Ascending aorta (tissue), 2 donors: Measurements from ENCODE around the gene B9D2. TPM values are rescaled to one million over a fixed set of nuclear protein-coding genes. Genes with fewer than 3 reads are reported as not detected.
"Not testable (repeated sequence)": the region's sequence is repeated elsewhere in the genome, so short reads cannot be mapped to it uniquely, and the experiment has no call there.

Experiments used
- DNase-seq, 2 donors: peaks; one replicate each; pipeline ENCODE4 v3.0.0-alpha.2; 2019; ENCODE audit warnings: low spot score in 2 of 2
- H3K27ac ChIP-seq, 2 donors: fragments of 200-600 bp; sonication (generic); one replicate each; pipeline ENCODE4 v1.5.1; 2016 to 2017; ENCODE audit warnings: mild to moderate bottlenecking in 1 of 2
- H3K27me3 ChIP-seq: fragments of 200-600 bp; sonication (generic); one replicate; pipeline ENCODE4 v1.5.1; 2017
- H3K36me3 ChIP-seq, 2 donors: fragments of 200-600 bp; sonication (generic); one replicate each; pipeline ENCODE4 v1.5.1; 2016
- H3K4me1 ChIP-seq, 2 donors: fragments of 200-600 bp; sonication (generic); one replicate each; pipeline ENCODE4 v1.5.1; 2016 to 2017; ENCODE audit warnings: mild to moderate bottlenecking in 1 of 2
- H3K4me3 ChIP-seq, 2 donors: fragments of 200-600 bp; sonication (generic); one replicate each; pipeline ENCODE4 v1.5.1; 2016 to 2017; ENCODE audit warnings: mild to moderate bottlenecking in 1 of 2
- H3K9me3 ChIP-seq, 2 donors: fragments of 200-600 bp; sonication (generic); one replicate each; pipeline ENCODE4 v1.5.1; 2016
- intact Hi-C: fragments of 100-400 bp; cut with DNase I; formaldehyde crosslinking; loops from one replicate; pipeline ENCODE4 v1.15.1; 2023
- total RNA-seq: library from RNA; depleted of rRNA; stranded (reverse); fragments of >200 nt; gene quantifications from one replicate; pipeline ENCODE4 v1.1.0, GENCODE V29; 2016
- TF ChIP-seq, protein P1 (sequence below), 3 experiments: fragments of 200-600 bp in 2 of 3; fragments of 450-650 bp in 1 of 3; sonication (generic) in 2 of 3; IDR thresholded peaks; one replicate each; pipeline ENCODE4 v1.5.1; 2016 to 2019; ENCODE audit warnings: antibody characterized with exemption in 3 of 3, mild to moderate bottlenecking in 1 of 3, moderate library complexity in 1 of 3

B9D2 gene
- total RNA-seq, 1 donor from 2014 or later, result 17.5 TPM

DNA sequence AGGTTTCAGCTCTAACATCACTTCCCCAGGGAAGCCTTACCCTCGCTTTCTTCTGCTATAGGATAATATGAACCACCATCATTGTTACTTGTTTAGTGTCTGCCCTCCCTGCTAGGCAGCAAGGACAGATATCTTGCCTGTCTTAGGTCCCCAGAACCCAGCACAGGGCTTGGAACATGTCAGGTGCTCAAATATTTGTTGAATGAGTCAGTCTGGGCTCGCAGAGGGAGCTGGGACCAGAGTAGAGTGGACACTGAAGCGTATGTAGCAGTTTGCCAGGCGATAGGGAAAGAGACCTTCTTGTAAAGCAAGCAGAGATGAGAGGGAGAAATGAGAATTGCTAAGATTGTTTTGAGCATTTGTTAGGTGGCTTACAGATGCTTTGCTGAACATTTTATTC, 45.3 kb upstream of the B9D2 start:
- TF ChIP-seq, protein P1, sequence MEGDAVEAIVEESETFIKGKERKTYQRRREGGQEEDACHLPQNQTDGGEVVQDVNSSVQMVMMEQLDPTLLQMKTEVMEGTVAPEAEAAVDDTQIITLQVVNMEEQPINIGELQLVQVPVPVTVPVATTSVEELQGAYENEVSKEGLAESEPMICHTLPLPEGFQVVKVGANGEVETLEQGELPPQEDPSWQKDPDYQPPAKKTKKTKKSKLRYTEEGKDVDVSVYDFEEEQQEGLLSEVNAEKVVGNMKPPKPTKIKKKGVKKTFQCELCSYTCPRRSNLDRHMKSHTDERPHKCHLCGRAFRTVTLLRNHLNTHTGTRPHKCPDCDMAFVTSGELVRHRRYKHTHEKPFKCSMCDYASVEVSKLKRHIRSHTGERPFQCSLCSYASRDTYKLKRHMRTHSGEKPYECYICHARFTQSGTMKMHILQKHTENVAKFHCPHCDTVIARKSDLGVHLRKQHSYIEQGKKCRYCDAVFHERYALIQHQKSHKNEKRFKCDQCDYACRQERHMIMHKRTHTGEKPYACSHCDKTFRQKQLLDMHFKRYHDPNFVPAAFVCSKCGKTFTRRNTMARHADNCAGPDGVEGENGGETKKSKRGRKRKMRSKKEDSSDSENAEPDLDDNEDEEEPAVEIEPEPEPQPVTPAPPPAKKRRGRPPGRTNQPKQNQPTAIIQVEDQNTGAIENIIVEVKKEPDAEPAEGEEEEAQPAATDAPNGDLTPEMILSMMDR (IDR thresholded peaks at IDR 0.05), result no peak
- Histone ChIP-seq H3K27ac (peak overlapping the region in 1 of 2 donors; percentile 9), H3K9me3 (no peaks in the 10 kb centered on the region), H3K4me3 (no peak overlapping the region), H3K27me3 (no peaks in the 10 kb centered on the region), H3K4me1 (peaks cover 0 to 6% of the 10 kb centered on the region in 2 donors), H3K36me3 (peaks cover 30 to 33% of the 10 kb centered on the region in 2 donors)
- intact Hi-C loops, result no loop called here
- DNase-seq, result no peak

DNA sequence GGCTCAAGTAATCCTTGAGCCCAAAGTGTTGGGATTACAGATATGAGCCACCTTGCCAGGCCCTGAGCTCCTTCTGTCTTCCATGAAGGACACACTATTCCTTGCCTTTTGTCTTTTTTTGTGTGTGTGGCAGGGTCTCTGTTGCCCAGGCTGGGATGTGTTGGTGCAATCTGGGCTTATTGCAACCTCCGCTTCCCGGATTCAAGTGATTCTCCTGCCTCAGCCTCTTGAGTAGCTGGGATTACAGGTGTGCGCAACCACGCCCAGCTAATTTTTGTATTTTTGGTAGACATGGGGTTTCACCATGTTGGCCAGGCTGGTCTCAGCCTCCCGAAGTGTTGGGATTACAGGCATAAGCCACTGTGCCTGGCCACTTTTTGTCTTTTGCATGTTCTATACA, 44.9 kb upstream of the B9D2 start:
- intact Hi-C loops, H3K4me1 ChIP-seq, H3K9me3 ChIP-seq, H3K4me3 ChIP-seq, H3K27me3 ChIP-seq, DNase-seq: not testable (repeated sequence)
- peak overlapping the region in 1 of 2 donors; percentile 9 for H3K27ac ChIP-seq
- H3K36me3 ChIP-seq, result peaks cover 26 to 28% of the 10 kb centered on the region in 2 donors

DNA sequence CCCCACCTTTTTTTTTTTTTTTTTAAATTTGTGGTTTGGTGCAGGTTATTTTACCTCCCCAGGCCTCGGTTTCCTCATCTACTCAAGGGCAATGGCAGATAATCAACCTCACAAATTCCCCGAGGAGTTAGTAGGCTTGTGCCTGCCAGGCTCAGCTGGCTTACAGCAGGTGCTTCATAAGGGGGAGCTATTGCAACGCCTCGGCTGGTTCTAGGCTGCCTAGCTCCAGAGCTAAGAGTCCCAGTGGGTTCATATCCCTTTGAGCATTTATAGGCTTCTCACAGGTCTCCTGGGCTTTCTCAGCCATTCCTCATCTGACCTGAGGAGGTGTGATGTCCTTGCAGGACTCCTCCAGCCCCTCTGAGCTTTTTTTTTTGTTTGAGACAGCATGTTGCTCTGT, 44.3 kb upstream of the B9D2 start:
- no peaks in the 10 kb centered on the region for H3K9me3 ChIP-seq
- intact Hi-C loops, result no loop called here
- TF ChIP-seq, protein P1 (IDR thresholded peaks at IDR 0.05), result no peak
- H3K27me3 ChIP-seq, result no peaks in the 10 kb centered on the region
- no peak overlapping the region for H3K4me3 ChIP-seq
- H3K36me3 ChIP-seq, result peaks cover 20 to 24% of the 10 kb centered on the region in 2 donors
- H3K27ac ChIP-seq, result no peak overlapping the region
- DNase-seq, result no peak
- H3K4me1 ChIP-seq, result peaks cover 0 to 6% of the 10 kb centered on the region in 2 donors

DNA sequence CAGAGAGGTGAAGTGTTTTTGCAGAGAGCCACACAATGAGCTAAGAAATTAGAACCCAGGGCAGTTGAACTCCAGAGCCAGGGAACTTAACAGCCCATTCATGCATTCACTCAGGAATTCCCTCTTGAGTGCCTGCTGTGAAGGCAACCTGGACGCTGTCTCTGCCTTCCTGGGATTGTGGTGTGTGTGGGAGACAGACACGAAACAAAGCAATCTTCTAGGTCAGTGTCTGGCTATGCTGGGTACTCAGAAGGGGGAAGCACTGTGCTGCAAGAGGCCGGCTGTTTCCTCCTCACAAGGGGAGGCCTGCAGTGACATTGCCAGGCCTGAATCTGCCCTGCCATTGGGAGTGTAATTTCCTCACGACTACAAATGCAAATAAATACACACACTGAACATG, 43.3 kb upstream of the B9D2 start:
- intact Hi-C loops, result no loop called here
- Histone ChIP-seq H3K4me1 (peaks cover 0 to 6% of the 10 kb centered on the region in 2 donors), H3K9me3 (no peaks in the 10 kb centered on the region), H3K36me3 (peaks cover 13 to 19% of the 10 kb centered on the region in 2 donors), H3K4me3 (no peak overlapping the region), H3K27me3 (no peaks in the 10 kb centered on the region), H3K27ac (no peak overlapping the region)
- DNase-seq, result no peak
- TF ChIP-seq, protein P1 (IDR thresholded peaks at IDR 0.05), result no peak

DNA sequence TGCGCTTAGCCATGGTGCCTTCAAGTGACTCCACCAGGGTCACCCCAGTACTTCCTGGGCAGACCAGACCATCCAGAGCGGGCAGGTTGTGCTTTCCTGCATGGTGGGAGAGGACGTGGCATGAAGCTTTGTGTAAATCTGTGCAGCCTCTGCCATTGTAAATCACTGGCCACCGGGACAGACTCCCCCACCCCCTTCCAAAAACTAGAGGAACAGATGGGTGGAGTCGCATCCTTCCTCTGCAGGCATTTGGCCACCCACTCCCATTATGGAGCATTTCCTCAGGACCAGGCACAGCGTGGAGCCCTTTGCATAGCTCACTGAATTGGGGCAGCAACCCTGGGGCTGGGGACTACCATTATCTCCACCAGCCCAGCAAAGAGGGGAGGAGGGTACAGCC, 41.8 kb upstream of the B9D2 start:
- no peaks in the 10 kb centered on the region for H3K27me3 ChIP-seq
- intact Hi-C loops, result no loop called here
- no peak overlapping the region for H3K27ac ChIP-seq
- no peak for DNase-seq
- TF ChIP-seq, protein P1 (IDR thresholded peaks at IDR 0.05), result no peak
- H3K9me3 ChIP-seq, result no peaks in the 10 kb centered on the region
- H3K4me3 ChIP-seq, result no peak overlapping the region
- peaks cover 5 to 6% of the 10 kb centered on the region in 2 donors for H3K36me3 ChIP-seq
- H3K4me1 ChIP-seq, result peaks cover 0 to 6% of the 10 kb centered on the region in 2 donors

DNA sequence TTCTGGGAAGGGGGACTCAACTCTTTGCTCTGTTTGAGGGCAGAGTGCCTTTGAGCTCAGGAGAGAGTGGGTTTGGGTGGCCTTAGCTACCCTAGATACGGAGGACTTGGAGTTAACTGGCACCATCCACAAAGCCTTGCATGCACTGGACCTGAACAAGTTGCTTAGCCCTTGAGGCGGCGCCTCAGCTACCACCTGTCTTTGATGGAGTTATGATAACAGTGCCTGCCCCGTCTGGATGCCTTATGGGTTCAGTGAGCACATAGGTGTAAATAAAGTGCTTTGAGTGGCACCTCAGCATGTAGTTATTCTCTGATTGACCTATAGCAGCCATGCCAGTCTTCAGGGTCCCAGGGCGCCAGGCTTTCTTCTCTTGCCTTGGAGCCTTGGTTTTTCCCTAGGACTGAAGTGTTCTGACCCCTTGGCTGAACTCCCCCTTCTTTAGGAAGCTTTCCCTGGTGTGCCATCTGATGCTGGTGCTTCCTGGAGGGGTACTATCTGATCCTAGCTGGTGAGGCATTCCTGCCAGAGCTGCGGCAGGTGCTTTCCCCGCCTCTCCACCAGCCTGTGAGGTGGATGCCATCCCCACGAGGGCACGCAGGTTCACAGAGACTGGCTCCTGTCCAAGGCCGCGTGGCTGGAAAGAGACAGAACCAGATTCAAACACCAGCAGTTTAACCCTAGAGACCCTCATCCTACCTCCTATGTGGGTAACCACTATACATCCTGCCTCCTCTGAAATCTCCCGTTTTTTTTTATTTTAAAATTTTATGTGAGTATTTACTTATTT, 39.4 kb upstream of the B9D2 start:
- no peaks in the 10 kb centered on the region for H3K27me3 ChIP-seq
- intact Hi-C loops, result no loop called here
- no peak overlapping the region for H3K27ac ChIP-seq
- peaks cover 6 to 7% of the 10 kb centered on the region in 2 donors for H3K4me1 ChIP-seq
- no peak for DNase-seq
- TF ChIP-seq, protein P1 (IDR thresholded peaks at IDR 0.05), result no peak
- no peak overlapping the region for H3K4me3 ChIP-seq
- H3K36me3 ChIP-seq, result peaks cover 0 to 2% of the 10 kb centered on the region in 2 donors
- no peaks in the 10 kb centered on the region for H3K9me3 ChIP-seq
